GM23248 (cell line): Measurements from ENCODE around the gene CD109. TPM values are rescaled to one million over a fixed set of nuclear protein-coding genes. Genes with fewer than 3 reads are reported as not detected.
"Not testable (repeated sequence)": the region's sequence is repeated elsewhere in the genome, so short reads cannot be mapped to it uniquely, and the experiment has no call there.

ENCODE experiments used
- DNase-seq: peaks from one replicate; pipeline ENCODE4 v3.0.0-alpha.2; 2015
- H2AFZ ChIP-seq: fragments of 200-600 bp; sonication (generic); 2 replicates; pipeline ENCODE4 v1.6.1; 2016; ENCODE audit warnings: antibody characterized with exemption
- H3F3A ChIP-seq: fragments of 200-600 bp; sonication (generic); 2 replicates; pipeline ENCODE4 v1.6.1; 2016; ENCODE audit warnings: mild to moderate bottlenecking, antibody characterized with exemption, mixed run types; ENCODE audit not compliant: insufficient read depth
- H3K27ac ChIP-seq: fragments of 200-600 bp; sonication (generic); 2 replicates; pipeline ENCODE4 v1.5.1; 2016; ENCODE audit warnings: mild to moderate bottlenecking
- H3K27me3 ChIP-seq: fragments of 200-600 bp; sonication (generic); replicated peaks from 2 replicates; pipeline ENCODE4 v1.6.1; 2016; ENCODE audit warnings: mild to moderate bottlenecking; ENCODE audit not compliant: insufficient read depth
- H3K36me3 ChIP-seq: fragments of 200-600 bp; sonication (generic); 2 replicates; pipeline ENCODE4 v1.6.1; 2016; ENCODE audit warnings: low read depth, mild to moderate bottlenecking
- H3K4me1 ChIP-seq: fragments of 200-600 bp; sonication (generic); 2 replicates; pipeline ENCODE4 v1.6.1; 2016; ENCODE audit warnings: mild to moderate bottlenecking; ENCODE audit not compliant: insufficient read depth
- H3K4me2 ChIP-seq: fragments of 200-600 bp; sonication (generic); one replicate; pipeline ENCODE4 v1.6.1; 2016; ENCODE audit warnings: mild to moderate bottlenecking; ENCODE audit not compliant: unreplicated experiment
- H3K4me3 ChIP-seq: fragments of 200-600 bp; sonication (generic); 2 replicates; pipeline ENCODE4 v1.5.1; 2016; ENCODE audit warnings: mild to moderate bottlenecking
- H3K79me2 ChIP-seq: fragments of 200-600 bp; sonication (generic); 2 replicates; pipeline ENCODE4 v1.6.1; 2016; ENCODE audit warnings: mild to moderate bottlenecking; ENCODE audit not compliant: insufficient read depth
- H3K9ac ChIP-seq: fragments of 200-600 bp; sonication (generic); 2 replicates; pipeline ENCODE4 v1.6.1; 2016; ENCODE audit warnings: mild to moderate bottlenecking
- H3K9me2 ChIP-seq: fragments of 200-600 bp; sonication (generic); 2 replicates; pipeline ENCODE4 v1.6.1; 2016; ENCODE audit warnings: mixed run types, mild to moderate bottlenecking, moderate library complexity; ENCODE audit not compliant: insufficient read depth
- H3K9me3 ChIP-seq: fragments of 200-600 bp; sonication (generic); one replicate; pipeline ENCODE4 v1.6.1; 2017; ENCODE audit warnings: low read depth
- H4K20me1 ChIP-seq: fragments of 200-600 bp; sonication (generic); 2 replicates; pipeline ENCODE4 v1.6.0; 2016; ENCODE audit not compliant: insufficient read depth
- EZH2 ChIP-seq: fragments of 200-600 bp; sonication (generic); IDR thresholded peaks from 2 replicates; pipeline ENCODE4 v1.6.1; 2018; ENCODE audit warnings: antibody characterized with exemption, mild to moderate bottlenecking; ENCODE audit not compliant: insufficient read depth, poor library complexity, severe bottlenecking
- EZH2phosphoT487 ChIP-seq: fragments of 200-600 bp; sonication (generic); IDR thresholded peaks from 2 replicates; pipeline ENCODE4 v1.6.1; 2018; ENCODE audit warnings: antibody characterized with exemption, moderate library complexity, mild to moderate bottlenecking, low read depth; ENCODE audit not compliant: insufficient read depth
- WGBS, 2 experiments: methylation state at CpG; one replicate each; pipeline ENCODE4 v1.1.6; 2015 to 2017; ENCODE audit warnings: low lambda C conversion rate in 2 of 2, low coverage in 1 of 2; ENCODE audit errors: missing lambda C conversion rate in 2 of 2; 5-methylcytosine and 5-hydroxymethylcytosine counted together
- in situ Hi-C: fragments of 300-500 bp; cut with MboI; formaldehyde crosslinking; loops from 2 replicates; pipeline ENCODE4 v1.15.0; 2020
- polyA plus RNA-seq: library from polyadenylated mRNA; unstranded; fragments of >200 nt; fragmentation: Nextera tagmentation; extraction: Ambion mirVana; gene quantifications from 2 replicates; pipeline ENCODE4 v1.2.1, GENCODE V29; 2016
- total RNA-seq: library from RNA; depleted of rRNA; stranded (reverse); fragments of >200 nt; shearing (Covaris generic); gene quantifications from 2 replicates; pipeline ENCODE4 v1.2.3, GENCODE V29; 2014

The CD109 gene
- total and polyA plus RNA-seq, 2 experiments from 2014 or later = 31.3 to 68.6 TPM

DNA sequence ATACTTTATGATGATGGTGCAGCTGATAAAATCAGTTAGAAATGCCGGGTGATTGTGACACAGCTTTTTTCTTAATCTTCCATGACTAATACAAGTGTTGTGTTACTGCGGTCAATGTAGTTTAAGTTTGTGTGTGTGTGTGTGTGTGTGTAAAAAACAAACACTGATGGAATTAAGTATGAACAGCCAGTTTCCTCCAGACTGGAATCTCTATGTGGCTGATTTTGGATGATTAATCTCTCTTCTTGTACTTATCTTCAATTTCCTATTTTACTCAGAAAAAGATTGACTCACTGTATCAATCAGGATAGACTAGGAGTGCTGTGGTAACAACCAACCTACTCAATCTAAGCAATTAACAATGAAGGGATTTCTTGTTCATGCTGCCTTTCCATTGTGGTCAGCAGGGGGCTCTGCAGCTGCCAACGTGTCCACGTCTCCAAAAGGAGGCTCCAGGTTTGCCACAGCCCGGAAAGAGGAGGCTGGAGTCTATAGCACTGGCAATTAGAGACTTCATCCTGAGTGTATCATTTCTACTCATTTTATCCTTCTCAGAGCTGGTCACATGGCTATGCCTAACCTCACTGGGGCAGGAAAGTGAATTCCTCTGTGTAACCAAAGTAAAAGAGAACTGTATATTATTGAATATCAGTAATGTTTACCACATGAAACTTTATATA, 107.7 kb downstream of the CD109 start:
- in situ Hi-C loops = no loop called here
- Histone ChIP-seq H3K4me2 (peak overlapping the region; percentile 52), H3K4me3 (no peak overlapping the region), H3K9me3 (no peaks in the 10 kb centered on the region), H3K27ac (peak overlapping the region; percentile 79), H3K36me3 (peaks cover 15% of the 10 kb centered on the region), H3K9me2 (no peaks in the 10 kb centered on the region), H3K27me3 (no peaks in the 10 kb centered on the region), H2AFZ (no peak overlapping the region), H3K79me2 (no peaks in the 10 kb centered on the region), H3K4me1 (peaks cover 36% of the 10 kb centered on the region), H4K20me1 (no peaks in the 10 kb centered on the region), H3F3A (peaks cover 29% of the 10 kb centered on the region), H3K9ac (peak overlapping the region; percentile 60)
- no peak for TF ChIP-seq EZH2
- peak; percentile 86; the same call in 1 of the 2 replicates for TF ChIP-seq EZH2phosphoT487
- peak; percentile 92 for DNase-seq
- WGBS, 2 experiments = 31 to 33% methylated on average over 5 of the region's 5 CpGs

DNA sequence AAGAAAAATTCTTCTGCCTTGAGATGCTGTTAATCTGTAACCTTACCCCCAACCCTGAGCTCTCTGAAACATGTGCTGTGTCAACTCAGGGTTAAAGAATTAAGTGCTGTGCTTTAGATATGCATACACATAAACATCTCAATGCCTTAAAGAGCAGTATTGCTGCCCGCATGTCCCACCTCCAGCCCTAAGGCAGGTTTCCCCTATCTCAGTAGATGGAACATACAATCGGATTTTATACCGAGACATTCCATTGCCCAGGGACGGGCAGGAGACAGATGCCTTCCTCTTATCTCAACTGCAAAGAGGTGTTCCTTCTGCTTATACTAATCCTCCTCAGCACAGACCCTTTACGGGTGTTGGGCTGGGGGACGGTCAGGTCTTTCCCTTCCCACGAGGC, 109.2 kb downstream of the CD109 start:
- H3K9ac ChIP-seq, H3K4me2 ChIP-seq, H3K4me3 ChIP-seq, DNase-seq, H3K27me3 ChIP-seq, H3K79me2 ChIP-seq, in situ Hi-C loops, H3K9me2 ChIP-seq, H3K9me3 ChIP-seq, H2AFZ ChIP-seq, H4K20me1 ChIP-seq, H3K27ac ChIP-seq: not testable (repeated sequence)
- Histone ChIP-seq H3K36me3 (peaks cover 15% of the 10 kb centered on the region), H3K4me1 (peaks cover 32% of the 10 kb centered on the region), H3F3A (peaks cover 29% of the 10 kb centered on the region)
- 90 to 91% methylated on average over 7 of the region's 7 CpGs for WGBS, 2 experiments

DNA sequence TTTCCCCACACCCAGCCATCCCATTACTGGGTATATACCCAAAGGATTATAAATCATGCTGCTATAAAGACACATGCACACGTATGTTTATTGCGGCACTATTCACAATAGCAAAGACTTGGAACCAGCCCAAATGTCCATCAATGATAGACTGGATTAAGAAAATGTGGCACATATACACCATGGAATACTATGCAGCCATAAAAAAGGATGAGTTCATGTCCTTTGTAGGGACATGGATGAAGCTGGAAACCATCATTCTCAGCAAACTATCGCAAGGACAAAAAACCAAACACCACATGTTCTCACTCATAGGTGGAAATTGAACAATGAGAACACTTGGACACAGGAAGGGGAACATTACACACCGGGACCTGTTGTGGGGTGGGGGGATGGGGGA, 110.0 kb downstream of the CD109 start:
- in situ Hi-C loops, H3K4me2 ChIP-seq, H3K9me3 ChIP-seq, H2AFZ ChIP-seq, H3K9me2 ChIP-seq, H3K27me3 ChIP-seq, H4K20me1 ChIP-seq, H3K4me3 ChIP-seq, H3K27ac ChIP-seq, H3K79me2 ChIP-seq, H3K9ac ChIP-seq, DNase-seq: not testable (repeated sequence)
- peaks cover 30% of the 10 kb centered on the region for H3K4me1 ChIP-seq
- 78 to 87% methylated on average over 2 to 4 of the region's 4 CpGs for WGBS, 2 experiments
- peaks cover 22% of the 10 kb centered on the region for H3K36me3 ChIP-seq
- H3F3A ChIP-seq = peaks cover 29% of the 10 kb centered on the region

DNA sequence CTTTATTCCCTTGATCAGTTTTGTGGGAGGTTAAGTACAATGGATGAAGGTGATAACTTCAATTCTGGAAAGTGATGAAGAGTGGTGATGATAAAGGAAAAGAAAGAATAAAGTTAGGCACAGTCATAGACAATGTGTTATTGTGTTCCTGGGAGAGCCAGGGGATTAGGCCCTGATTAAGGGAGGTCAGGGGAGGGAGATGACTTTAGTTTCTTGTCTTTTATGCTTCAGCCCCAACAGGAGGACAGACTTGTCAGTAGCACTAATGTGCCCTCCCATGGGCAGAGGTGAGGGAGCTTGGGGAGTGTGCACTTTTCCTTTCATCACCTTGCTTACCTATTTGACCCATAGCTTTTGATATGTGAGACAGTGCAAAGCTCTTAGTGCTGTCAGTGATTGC, 115.7 kb downstream of the CD109 start:
- in situ Hi-C loops = no loop called here
- H3K4me3 ChIP-seq = no peak overlapping the region
- peaks cover 44% of the 10 kb centered on the region for H3K36me3 ChIP-seq
- H3K9me2 ChIP-seq = no peaks in the 10 kb centered on the region
- H3K9me3 ChIP-seq = no peaks in the 10 kb centered on the region
- H3K4me1 ChIP-seq = no peaks in the 10 kb centered on the region
- no peak overlapping the region for H3K27ac ChIP-seq
- no peak overlapping the region for H3K9ac ChIP-seq
- DNase-seq = no peak
- H3K4me2 ChIP-seq = no peak overlapping the region
- H4K20me1 ChIP-seq = no peaks in the 10 kb centered on the region
- H3K79me2 ChIP-seq = no peaks in the 10 kb centered on the region
- H3K27me3 ChIP-seq = no peaks in the 10 kb centered on the region
- no peak overlapping the region for H2AFZ ChIP-seq
- TF ChIP-seq EZH2phosphoT487 = no peak
- no peak for TF ChIP-seq EZH2
- no peaks in the 10 kb centered on the region for H3F3A ChIP-seq

DNA sequence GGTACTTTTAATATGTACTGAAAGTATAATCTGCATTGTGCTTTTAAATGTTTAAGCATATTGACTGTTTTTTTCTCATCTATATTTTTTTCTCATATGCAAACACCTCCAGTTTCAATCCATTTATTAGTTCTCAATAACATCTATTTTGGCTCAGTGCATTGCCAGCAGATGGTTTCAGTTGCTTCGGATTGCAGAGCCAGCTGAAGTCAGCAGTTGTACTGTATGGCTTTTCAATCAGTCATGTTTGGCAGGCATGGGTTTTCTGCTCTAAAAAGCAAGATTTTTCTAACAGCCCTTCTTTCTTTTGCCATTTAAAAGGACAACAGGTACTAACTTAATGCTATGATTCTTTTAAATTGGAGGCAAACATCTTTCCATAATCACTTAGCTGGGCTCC, 121.2 kb downstream of the CD109 start:
- Histone ChIP-seq H4K20me1 (no peaks in the 10 kb centered on the region), H3K27ac (no peak overlapping the region), H3K4me3 (no peak overlapping the region), H3K4me1 (no peaks in the 10 kb centered on the region), H3K4me2 (no peak overlapping the region), H3K79me2 (no peaks in the 10 kb centered on the region), H3F3A (no peaks in the 10 kb centered on the region), H3K27me3 (no peaks in the 10 kb centered on the region), H3K36me3 (peaks cover 45% of the 10 kb centered on the region), H3K9me2 (no peaks in the 10 kb centered on the region), H3K9ac (no peak overlapping the region), H2AFZ (no peak overlapping the region), H3K9me3 (no peaks in the 10 kb centered on the region)
- 20 to 47% methylated on average over 1 of the region's 1 CpG for WGBS, 2 experiments
- TF ChIP-seq EZH2 = no peak
- no peak for TF ChIP-seq EZH2phosphoT487
- in situ Hi-C loops = no loop called here
- DNase-seq = no peak
